Hematopoietic multipotent progenitor cell treated with erythropoietin and hydrocortisone succinate and interleukin-3 and kit ligand, for 6 days (in vitro differentiated cells): ENCODE results near the gene DOCK9.

ENCODE experiments used
- DNase-seq: peaks from one replicate; pipeline ENCODE4 v3.0.0-alpha.2; 2015

The DOCK9 gene, protein sequence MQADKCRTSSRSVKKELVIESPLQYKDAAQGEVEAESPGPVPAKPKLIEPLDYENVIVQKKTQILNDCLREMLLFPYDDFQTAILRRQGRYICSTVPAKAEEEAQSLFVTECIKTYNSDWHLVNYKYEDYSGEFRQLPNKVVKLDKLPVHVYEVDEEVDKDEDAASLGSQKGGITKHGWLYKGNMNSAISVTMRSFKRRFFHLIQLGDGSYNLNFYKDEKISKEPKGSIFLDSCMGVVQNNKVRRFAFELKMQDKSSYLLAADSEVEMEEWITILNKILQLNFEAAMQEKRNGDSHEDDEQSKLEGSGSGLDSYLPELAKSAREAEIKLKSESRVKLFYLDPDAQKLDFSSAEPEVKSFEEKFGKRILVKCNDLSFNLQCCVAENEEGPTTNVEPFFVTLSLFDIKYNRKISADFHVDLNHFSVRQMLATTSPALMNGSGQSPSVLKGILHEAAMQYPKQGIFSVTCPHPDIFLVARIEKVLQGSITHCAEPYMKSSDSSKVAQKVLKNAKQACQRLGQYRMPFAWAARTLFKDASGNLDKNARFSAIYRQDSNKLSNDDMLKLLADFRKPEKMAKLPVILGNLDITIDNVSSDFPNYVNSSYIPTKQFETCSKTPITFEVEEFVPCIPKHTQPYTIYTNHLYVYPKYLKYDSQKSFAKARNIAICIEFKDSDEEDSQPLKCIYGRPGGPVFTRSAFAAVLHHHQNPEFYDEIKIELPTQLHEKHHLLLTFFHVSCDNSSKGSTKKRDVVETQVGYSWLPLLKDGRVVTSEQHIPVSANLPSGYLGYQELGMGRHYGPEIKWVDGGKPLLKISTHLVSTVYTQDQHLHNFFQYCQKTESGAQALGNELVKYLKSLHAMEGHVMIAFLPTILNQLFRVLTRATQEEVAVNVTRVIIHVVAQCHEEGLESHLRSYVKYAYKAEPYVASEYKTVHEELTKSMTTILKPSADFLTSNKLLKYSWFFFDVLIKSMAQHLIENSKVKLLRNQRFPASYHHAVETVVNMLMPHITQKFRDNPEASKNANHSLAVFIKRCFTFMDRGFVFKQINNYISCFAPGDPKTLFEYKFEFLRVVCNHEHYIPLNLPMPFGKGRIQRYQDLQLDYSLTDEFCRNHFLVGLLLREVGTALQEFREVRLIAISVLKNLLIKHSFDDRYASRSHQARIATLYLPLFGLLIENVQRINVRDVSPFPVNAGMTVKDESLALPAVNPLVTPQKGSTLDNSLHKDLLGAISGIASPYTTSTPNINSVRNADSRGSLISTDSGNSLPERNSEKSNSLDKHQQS (N-terminal part only)

GRCh38 chr13:98977568-98978265 lies at the start of gene DOCK9:
Gene DOCK9, minus strand, starts transcription at chr13:98978064. Its CDS starts 155 bp downstream, at chr13:98977909.
- no peak for DNase-seq

DNA sequence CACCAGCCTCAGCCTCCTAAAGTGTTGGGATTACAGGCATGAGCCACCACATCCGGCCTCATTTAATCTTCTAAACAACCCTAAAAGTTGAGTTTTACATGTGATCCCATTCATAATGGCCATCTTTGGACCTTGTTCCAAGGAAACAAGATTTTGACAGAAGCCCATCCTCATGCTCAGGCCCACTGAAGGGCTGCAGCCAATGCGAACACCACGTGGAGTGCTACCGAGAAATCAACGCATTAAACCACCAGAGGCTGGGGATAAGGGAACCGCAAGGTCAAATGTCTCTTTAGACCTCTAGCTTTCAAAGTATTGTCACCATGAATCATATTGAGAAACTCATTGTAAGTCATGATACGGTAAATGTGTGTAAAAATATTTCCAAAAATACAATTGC lies 49.4 kb upstream of the DOCK9 start:
- no peak for DNase-seq

DNA sequence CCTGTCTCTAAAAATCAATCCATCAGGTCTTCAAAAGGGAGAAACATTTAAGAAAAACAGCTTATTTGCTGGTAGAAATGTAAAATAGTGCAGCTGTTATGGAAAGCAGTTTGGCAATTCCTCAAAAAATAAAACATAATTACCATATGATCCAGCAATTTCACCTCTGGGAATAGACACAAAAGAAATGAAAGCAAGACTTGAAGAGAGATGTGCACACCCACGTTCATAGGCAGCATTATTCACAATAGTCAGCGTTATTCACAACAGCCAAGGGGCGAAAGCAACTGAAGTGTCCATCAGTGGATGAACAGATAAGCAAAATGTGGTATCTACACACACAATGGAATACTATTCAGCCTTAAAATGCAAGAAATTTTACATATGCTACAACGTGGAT lies 45.1 kb upstream of the DOCK9 start:
- no peak for DNase-seq

- DNase-seq, result no peak
Observed at GRCh38 chr13:99018418-99019180, 40.7 kb upstream of the DOCK9 start.

DNA sequence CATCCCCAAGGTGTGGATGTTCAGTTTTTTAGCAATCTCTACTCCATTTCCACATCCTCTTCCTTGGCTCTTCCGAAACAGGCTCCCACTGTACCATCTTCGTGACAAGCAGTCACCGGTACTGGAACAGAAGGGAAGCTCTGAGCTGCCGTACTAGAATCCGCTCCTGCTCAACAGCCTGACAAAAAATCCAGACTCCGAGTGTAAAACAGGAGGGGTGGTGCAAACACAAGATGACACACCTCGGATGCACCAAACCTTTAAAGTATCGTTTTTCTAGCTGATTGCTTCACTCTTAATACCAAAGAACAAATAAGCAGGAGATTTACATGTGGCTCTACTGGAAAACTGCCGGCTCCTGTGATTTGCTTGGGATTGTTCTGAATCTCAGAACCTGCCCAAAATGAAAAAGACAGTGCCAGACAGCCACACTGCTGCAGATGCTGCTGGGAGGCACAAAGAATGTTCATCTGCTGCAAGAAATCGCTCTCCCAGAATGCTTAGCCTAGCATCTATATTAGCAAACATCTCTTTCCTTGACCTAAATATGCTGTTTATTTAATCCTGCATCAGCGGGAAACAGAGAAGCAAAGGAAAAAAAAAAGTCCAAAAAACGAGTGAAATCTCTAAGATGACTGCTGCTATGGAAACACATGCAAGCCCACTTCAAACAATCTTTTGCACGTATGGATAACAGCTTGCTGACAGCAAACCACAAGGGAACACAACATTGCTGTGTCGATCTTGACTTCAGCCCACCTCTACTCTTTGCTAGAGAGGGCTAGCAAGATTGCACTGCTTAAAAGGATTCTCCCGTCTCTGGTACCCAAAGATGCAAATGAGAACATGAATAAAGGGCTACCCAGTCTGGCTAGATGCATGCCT lies 38.0 kb upstream of the DOCK9 start:
- no peak for DNase-seq

DNA sequence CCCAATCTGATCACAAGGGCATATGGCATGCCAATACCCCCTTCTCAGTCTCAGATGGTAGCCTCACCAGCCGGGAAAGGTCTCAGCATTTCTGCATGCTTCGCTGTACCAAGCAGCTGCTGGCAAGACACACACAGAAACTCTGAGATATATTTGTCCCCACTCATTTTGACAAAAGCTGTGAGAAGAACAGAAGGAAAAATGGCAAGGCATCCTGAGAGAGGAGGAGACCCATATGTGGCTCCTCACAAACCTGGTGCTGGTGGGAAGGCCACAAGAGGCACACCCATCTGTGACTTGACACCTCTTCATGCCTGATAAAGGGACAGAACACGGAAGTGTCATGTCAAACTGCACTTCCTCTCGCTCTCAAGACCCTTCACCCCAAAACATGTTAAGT lies 36.7 kb upstream of the DOCK9 start:
- peak; percentile 40 for DNase-seq

- DNase-seq, result no peak
Observed at GRCh38 chr13:99013951-99014350, 36.1 kb upstream of the DOCK9 start.

DNA sequence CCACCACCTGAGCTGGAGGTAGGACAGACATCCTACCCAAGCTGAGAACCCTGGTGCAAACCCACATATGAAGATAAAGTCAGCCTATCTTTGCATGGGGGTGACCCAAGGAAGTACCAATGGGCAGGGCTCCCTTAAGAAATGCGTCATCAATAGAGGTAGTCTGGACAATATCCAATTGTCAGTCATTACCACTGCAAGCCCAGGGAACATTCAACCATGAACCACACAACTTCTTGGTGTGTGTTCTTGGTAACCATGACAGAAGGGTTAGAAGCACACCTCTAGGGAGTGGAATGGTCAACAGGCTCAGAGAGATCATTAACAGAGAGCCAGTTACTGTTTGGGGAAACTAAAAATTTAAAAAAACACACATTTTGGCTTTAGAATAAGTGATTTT lies 34.7 kb upstream of the DOCK9 start:
- no peak for DNase-seq

GRCh38 chr13:99009987-99010551 lies 32.2 kb upstream of the DOCK9 start:
- DNase-seq, result no peak

DNA sequence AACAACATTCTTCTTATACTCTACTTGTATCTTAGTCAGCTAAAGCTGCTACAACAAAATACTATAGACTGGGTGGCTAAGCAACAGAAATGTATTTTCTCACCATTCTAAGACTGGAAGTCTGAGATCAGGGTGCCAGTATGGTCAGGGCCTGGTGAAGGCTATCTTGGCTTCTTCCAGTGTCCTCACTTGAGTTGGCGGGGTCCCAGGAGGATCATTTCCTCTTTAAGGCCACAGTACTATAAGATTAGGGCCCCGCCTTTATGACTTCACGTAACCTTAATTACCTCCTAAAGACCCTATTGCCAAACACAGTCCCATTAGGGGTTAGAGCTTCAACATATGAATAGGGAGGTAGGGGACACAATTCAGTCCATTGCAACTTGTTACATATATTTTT lies 30.7 kb upstream of the DOCK9 start:
- peak; percentile 31 for DNase-seq

DNA sequence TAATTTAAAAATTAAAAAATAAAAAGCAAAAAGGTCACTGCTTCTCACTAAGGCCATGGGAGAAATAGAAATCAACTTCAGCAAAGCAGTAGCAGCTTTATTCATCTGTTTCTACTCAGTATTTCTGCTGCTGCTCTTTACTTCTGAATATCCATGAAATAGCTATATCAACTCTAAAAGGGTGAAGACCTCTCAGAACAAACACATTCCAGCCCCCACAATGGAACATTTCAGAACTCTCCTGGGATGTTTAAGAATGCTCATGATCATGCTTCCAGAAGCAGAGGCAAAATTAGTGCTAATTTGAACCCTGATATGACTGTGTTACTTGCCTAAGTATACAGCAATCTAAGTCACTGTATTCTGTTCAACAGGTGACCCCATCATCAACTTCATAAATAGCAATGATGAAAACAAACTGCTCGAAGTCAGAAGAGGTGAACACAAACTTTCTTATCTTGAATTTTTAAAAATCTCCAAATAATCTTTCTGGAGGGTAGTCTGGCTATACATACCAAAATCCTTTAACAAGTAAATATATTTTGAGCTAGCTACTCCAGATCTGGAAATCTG lies 29.6 kb upstream of the DOCK9 start:
- no peak for DNase-seq

DNA sequence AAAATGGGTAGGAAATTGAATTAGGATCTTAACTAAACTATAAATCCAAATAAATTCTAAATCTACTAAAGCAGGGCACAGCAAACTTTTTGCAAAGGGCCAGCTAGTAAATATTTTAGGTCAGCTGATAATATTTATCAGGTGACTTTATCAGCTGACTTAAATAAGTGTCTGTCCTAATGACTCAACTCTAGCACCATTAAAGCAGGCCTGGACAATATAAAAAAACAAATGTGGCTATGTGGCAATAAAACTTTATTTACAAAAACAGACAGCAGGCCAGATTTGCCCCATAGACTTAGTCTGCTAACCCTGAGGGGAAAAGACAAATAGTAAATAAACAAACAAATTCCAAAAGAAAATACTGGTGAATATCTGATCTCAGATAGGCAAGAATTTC lies 27.7 kb upstream of the DOCK9 start:
- no peak for DNase-seq

GRCh38 chr13:99004978-99005377 lies 27.1 kb upstream of the DOCK9 start:
- DNase-seq, result no peak

DNA sequence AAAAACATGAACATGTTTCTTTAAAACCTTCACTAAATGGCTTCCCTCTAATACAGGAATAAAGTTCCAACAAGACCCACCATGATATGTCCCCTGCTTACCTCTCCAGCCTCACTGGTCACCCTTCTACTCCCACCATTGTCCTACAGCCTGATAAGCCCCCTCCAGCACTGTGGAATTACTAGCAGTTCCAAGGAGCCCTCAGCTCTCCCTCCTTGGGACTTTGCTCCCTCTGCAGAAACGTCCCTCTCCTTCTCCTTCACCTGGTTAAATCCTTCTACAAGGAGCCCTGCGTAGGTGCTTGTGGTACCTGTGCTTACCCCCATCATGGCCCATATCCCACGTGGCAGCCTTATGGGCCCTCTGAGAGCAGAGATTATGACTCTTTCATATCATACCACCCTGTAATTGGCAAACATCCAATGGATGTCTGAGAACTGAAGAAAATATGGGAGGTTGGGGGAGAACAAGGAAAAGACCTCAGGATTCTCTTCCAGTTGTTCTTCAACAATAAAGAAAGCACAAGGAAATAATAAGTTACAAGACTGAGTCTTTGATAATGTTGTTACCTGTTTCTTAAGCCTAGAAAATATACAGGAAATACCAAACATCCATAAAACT lies 26.1 kb upstream of the DOCK9 start:
- DNase-seq, result peak; percentile 35

DNA sequence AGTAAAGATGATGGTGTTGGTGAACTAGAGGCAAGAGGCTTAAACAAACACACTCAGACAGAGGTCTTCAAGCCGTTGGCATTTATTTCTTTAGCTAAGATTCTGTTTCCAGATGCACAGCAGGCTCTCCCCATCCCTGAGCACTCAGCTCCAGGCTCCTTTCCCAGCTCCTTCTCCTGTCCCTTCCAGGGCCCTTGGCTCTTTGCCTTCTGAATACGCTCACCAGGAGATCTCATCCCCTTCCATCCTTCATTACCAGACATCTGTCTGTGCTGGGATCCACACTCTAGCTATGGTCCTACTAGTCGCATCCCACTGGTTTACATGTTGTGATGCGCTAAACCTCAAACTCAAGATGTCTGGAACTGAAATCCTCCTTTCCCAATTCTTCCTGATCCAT lies 25.3 kb upstream of the DOCK9 start:
- no peak for DNase-seq

DNA sequence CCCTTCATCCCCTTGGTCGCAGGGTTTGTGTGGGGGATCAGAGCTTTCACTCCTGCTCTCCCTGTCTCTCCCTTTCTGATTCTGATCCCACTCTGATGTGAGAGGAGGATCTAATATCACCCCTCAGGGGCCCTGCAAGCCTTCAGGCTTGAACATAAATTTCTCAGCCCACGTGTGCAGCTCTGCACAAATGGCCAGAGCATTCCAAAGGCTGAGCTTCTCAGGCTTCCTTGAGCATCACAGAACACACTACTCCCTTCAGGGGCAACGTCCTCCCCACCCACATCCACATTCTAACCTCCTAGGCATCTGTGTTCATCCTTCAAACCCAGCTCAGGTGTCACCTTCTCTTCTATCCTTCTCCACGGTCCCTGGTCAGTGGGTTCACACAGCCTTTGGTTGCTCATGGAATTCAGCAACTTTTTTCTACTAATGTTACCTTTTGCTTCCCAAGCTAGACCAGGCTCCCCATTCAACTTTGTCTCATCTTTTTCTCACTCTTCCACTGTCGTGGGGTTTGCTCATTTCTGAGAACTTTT lies 24.4 kb upstream of the DOCK9 start:
- DNase-seq, result no peak

GRCh38 chr13:99000137-99000536 lies 22.3 kb upstream of the DOCK9 start:
- no peak for DNase-seq

DNA sequence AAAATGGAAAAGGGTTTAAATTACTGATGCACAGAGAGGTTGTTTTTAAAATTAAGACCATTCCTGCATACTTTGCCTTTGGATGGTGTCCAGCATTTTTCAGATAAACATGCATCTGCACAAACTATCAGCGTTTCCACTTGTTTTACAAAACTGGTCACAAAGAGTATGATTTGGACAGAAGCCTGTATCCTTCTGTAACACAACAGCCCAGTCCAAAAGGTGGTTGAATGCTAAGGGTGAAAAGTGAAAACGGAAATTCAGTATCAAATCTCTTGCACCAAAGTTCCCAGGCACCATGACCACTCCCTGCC lies 21.7 kb upstream of the DOCK9 start:
- DNase-seq, result no peak
